Esophagus squamous epithelium (tissue), 4 donors: ENCODE measurements around the gene ATP1B3.

Experiments used
- CTCF ChIP-seq, 6 experiments: fragments of 450-650 bp in 4 of 6; fragments of 200-600 bp in 2 of 6; sonication (generic) in 2 of 6; IDR thresholded peaks; one replicate each; pipeline ENCODE4 v1.5.1; 2016 to 2019; ENCODE audit warnings: antibody characterized with exemption in 6 of 6, mild to moderate bottlenecking in 4 of 6, moderate library complexity in 4 of 6
- POLR2A ChIP-seq, 4 donors: fragments of 450-650 bp; IDR thresholded peaks; one replicate each; pipeline ENCODE4 v1.6.1; 2017; ENCODE audit warnings: antibody characterized with exemption in 4 of 4, mild to moderate bottlenecking in 4 of 4, moderate library complexity in 3 of 4

- TF ChIP-seq CTCF (IDR thresholded peaks at IDR 0.05) (no peak), POLR2A (IDR thresholded peaks at IDR 0.05) (no peak)
Observed at GRCh38 chr3:141914311-141914710, 37.9 kb downstream of the ATP1B3 start.
